EL (cell line): Measurements from ENCODE around the gene DGUOK.

Experiments
- DNase-seq: peaks from one replicate; pipeline ENCODE4 v3.0.0-alpha.2; 2016

DGUOK gene

GRCh38 chr2:73952499-73953446 lies 26.1 kb downstream of the DGUOK start:
- peak; percentile 57 for DNase-seq

DNA sequence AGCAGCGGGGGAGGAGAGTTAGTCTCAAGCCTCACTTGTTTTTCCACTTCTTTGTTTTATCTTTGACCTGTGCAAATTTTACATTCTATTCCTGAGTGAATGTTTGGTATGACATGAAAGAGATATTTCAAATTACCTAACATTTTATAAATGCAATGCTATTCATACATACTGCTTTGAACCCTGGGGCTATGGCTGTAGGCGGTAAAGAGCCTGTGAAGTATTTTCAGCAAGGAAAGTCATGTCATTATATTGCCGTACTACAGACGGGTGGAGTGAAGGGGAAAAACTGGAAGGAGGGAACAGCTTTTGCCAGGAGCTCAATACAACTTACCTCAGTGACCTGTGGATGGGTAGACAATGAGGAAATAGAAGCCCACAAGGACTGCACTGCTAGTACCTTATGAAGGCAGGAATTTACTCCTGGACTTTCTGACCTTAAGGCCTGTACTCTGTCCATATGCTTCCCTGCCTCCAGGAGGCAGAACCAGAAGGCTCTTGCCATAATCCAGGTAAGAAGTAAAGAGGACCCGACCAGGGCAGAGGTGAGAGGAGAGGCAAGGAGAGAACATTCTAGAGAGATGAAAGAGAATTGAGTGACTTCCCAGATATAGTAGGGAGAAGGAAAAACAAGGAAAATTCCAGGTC lies 29.7 kb downstream of the DGUOK start:
- no peak for DNase-seq

- no peak for DNase-seq
These were observed 34.6 kb downstream of the DGUOK start for GRCh38 chr2:73961274-73961673.

DNA sequence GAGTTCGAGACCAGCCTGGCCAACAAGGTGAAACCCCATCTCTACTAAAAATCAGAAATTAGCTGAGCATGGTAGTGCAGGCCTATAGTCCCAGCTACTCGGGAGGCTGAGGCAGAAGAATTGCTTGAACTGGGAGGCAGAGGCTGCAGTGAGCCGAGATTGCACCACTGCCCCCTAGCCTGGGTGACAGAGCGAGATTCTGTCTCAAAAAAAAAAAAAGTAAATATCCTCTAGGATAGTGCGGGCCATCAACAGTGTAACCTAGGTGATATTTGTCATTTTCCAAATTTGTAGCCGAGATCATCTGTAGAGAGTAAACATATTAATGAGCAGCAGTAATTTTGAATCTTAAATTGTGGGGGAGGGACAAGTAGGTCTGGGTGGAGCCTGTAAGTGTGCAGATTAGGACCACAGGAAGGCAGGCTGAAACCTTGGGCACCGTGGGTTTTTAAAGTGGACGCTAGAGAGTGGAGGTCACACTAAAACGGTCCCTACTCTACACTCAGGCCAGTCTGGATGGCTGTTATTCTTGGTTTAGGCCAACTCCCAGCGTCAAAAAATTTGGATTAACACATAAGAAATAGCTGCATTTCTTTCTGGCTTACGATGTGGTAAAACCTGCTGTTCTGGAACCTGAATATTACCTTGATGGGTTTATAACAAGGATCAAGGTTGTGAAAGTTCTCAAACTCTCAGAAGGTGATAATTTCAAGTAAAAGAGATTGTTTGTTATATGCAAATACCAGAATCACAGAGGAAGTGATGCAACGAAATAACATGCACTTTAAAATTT lies 35.3 kb downstream of the DGUOK start:
- no peak for DNase-seq

- DNase-seq, result no peak
These were observed 36.1 kb downstream of the DGUOK start for GRCh38 chr2:73962798-73963197.

DNA sequence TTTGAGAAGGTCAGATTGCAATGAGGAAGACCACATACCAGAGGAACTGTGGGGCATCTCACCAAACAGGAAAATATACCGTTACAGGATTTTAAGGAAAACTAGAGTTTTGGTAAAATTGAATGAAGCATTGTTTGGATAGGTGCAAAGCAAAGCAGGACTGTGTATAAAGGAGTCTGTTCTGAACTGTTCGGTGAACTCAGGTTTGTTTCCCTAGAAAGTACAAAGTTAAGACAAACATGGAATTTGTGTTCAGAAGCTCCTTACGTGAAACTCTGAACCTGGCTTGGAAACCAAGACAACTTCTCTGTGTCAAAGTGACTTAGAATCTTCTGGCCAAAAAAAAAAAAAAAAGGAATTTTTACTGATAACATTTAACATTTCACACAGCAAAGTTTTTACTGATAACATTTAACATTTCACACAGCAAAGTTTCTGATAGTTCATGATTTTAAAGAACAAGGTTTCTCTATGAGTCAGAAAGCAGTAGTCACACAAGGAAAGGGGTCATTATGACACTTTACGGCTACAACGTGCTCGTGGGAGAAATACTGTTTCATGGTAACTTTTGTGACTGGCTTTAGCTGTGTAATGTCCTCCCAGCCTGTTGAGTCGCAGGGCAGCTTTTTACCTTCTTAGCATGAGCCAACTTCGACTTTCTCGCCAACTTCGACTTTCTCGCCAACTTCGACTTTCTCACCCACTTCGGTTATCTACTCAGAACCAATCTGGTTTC lies 36.9 kb downstream of the DGUOK start:
- no peak for DNase-seq

- DNase-seq, result no peak
These were observed 37.5 kb downstream of the DGUOK start for GRCh38 chr2:73964223-73964622.

DNA sequence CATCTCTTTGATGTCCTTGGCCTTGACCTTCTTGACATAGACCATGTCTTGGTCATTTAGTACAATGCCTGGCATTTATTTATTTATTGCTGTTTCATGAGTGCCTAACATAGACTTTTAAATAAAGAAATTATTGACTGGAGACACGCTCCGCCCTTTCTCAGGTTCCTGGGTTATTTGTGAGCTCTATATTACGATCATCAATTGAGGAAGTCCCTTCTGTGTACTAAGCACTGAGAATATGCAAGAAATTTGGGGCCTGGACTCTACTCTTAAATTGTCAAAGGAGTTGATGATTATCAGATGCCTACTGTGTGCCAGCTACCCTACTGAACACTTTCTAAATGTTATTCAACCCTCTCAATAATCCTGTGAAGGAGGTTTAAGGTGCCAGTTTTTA lies 38.4 kb downstream of the DGUOK start:
- DNase-seq, result no peak

DNA sequence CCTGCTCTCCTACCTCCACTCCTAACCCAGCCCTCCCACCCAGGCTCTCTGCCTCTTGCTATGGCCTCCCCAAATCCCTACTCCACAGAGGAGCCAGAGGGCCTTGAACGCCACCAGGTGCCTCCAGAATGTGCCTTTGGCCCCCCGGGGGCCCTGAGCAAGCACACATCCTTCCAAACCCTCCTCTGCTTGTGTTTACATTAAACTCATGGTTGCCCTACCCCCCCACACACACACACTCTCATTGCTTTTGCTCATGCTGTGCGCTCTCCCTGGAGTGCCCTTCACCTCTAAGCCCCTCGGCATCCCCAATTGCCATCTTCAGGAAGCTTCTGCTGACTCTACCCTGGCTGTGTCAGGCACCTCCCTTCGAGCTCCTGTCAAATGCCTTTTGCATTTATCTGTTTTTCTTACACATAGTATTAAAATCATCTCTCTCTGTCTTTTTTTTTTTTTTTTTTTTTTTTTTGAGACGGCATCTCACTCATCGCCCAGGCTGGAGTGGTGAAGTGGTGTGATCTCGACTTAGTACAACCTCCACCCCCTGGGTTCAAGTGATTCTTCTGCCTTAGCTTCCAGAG lies 41.8 kb downstream of the DGUOK start:
- no peak for DNase-seq

DNA sequence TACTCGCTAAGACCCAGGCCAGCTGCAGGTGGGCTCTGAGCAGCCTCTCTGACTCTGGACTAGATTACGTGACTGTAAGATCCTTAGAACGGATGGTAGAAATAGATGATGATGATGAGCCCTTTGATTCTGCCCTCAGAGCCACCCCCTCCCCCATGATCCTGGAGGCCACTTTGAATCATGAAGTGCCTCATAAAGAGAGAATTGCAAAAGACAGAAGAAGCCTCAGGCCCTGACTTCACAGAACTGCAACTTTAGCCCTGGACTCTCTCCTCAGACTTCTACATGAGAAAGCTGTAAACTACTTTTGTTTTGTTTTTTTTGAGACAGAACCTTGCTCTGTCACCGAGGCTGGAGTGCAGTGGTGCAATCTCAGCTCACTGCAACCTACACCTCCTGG lies 42.7 kb downstream of the DGUOK start:
- no peak for DNase-seq

DNA sequence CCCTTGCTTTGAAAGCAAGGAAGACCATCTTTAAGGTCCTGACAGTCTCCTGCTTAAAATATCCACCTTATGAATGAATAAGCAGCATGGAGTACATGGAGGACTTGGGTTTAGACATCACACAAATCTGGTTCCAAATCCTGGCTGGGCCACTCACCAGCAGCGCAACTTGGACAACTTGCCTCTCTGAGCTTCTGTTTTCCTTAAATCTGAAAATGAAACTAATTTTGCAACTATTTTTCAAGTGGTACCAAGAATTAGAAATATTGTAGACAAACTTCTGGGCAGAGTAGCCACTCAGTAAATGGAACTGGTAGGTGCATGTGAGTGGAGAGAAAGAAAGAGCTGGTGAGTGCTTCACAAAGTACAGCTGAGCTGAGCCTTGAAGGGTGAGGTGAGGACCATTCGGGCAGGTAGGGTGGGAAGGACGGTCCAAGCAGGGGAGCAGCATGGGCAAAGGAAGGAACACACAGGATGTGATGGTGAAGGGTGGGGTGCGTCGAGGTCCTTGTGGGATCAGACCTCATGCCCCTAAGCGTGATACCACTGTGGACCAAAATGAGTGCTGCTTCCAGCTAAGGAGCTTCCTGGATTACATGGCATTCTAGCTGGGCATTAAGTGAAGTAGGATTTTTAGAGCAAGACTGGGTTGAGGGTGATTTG lies 43.6 kb downstream of the DGUOK start:
- no peak for DNase-seq

DNA sequence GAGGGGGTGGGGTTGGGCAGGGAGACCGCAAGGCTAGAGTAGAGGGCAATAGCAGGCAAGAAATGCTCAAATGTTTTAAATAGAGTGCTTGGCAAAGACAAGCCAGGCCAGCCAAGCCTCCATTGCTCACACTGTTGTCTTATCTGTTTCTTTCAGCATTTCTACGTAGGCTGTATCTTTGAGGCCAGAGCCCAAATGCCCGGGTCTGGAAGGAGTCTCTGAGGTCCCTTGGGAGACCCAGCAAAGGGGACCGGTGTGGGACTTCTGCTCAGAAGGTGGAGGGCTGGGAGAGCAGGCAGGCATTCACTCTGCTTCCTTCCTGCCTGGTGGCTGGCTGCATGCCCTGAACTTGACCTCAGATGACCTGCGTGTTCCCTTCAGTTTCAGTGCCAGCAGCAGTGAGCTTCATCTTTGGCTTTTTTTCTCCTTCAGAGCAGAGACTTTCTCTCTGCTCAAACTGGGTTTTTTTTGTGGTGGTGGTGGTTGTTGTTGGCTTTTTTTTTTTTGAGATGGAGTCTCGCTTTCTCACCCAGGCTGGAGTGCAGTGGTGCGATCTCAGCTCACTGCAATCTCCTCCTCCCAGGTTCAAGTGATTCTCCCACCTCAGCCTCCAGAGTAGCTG lies 44.3 kb downstream of the DGUOK start:
- DNase-seq, result no peak

GRCh38 chr2:73971722-73972121 lies 45.0 kb downstream of the DGUOK start:
- DNase-seq, result no peak

GRCh38 chr2:73972846-73973245 lies 46.2 kb downstream of the DGUOK start:
- DNase-seq, result no peak

DNA sequence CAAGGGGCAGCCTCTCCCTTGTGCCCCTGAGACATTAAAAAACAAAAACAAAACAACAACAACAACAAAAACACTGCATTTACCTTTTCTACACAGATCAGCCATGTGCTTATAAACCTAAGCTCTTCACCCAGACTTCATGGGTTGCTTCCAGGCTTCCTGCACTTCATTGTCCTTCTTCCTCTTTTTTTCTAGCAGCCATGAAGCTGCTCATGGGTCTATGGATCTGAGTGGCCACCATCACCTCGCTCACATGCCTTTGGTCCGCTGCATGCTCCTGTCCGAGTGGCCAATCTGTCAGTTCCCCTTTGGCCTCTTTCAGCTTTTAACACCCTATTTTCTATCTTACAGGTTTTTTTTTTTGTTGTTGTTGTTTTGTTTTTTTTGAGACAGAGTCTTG lies 49.1 kb downstream of the DGUOK start:
- DNase-seq, result no peak

DNA sequence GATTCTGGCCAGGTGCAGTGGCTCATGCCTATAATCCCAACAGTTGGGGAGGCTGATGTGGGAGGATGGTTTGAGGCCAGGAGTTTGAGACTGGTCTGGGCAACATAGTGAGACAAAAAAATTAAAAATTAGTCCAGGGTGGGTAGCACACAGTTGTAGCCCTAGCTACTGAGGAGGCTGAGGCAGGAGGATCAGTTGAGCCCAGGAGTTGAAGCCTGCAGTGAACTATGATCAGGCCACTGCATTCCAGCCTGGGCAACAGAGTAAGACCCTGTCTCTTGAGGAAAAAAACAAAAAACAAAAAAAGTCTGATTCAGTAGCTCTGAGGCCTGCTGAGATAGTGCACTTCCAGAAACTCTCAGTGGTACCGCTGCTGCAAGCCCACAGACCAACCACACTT lies 50.1 kb downstream of the DGUOK start:
- no peak for DNase-seq

DNA sequence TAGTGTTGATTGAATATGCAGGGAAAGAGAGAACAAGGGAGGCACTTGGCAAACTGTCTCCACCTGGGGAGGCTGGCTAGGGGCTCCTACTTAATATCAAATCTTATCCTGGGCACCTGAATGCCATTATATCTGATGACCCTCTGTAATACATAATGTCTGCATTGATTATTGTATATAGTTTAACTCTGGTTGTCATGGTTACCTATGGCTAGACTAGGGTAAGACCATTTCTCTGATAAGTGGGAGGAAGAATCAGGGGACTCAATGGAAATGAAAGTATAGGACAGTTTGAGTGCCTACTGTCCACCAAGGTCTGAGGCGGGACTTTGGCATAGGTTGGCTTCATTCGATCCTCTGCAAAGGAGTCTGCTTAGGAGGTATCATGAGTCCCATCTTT lies 50.8 kb downstream of the DGUOK start:
- DNase-seq, result no peak

DNA sequence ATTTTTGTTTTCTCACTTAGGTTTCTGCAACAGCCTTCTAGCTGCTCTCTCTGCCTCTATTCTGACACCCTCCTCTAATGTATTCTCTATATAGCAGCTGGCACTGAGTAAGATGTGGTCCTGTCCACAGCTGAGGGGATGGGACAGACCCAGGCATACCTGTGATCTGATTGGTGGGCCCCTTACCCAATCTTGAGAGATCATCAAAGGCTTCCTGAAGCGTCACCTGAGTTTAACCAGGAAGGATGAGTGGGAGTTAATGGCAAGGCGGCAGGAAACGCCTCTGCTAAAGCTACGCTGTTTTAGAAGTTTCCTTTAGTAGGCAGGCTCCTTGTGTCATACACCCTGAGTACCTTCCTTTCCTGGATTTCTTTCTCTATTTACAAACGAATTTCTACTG lies 52.3 kb downstream of the DGUOK start:
- DNase-seq, result no peak

DNA sequence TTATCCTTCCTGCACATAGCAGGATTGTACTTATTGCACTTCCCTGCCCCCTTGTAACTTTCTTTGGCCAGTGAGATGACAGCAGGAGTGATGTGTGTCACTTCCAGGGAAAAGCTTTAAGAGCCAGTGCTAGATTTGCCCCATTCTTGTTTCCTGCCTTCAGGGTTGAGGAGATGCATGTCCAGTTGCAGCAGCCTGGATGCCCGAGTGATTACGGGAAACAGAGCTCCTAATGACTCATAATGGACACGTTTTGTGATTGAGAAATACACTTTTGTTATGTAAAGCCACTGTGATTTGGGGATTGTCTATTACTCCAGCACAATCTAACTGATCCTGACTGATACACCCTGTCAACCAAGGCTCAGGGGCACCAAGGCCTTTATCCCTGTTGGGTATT lies 53.0 kb downstream of the DGUOK start:
- DNase-seq, result peak; percentile 88

DNA sequence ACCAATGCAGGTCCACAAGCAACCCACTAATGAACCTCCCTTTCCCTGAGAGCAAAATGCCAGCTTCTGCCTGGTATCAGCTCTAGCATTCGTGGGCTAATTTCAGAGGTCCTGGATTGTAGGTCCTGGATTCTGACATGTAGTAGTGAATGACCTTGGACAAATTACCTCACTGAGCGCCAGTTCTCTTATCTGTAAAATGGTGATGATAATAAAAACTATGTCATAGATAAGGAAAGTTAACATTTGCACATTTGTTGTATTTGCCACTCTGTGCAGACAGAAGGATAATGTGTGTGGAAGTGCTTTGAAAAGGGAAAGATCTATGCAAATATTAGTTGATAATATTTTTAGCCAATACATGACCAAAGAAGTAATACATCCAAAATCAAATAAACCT lies 53.9 kb downstream of the DGUOK start:
- DNase-seq, result no peak
